Measurements from ENCODE around the gene PACRG.

Gene PACRG

GRCh38 chr6:163290545-163291274, 562.9 kb downstream of the PACRG start:
- H3K27ac ChIP-seq: no peak overlapping the region
- no peak for DNase-seq (ENCODE audit: low read depth, low spot score)

- DNase-seq (ENCODE audit: low read depth, low spot score): no peak
- no peak overlapping the region for H3K27ac ChIP-seq
These were observed 563.8 kb downstream of the PACRG start for GRCh38 chr6:163291622-163292021.

- H3K27ac ChIP-seq: no peak overlapping the region
- no peak for DNase-seq (ENCODE audit: low read depth, low spot score)
These were observed 565.5 kb downstream of the PACRG start for GRCh38 chr6:163293286-163293685.

- no peak for DNase-seq (ENCODE audit: low read depth, low spot score)
- H3K27ac ChIP-seq: no peak overlapping the region
These were observed 567.0 kb downstream of the PACRG start for GRCh38 chr6:163294734-163295133.

GRCh38 chr6:163296835-163297519, 569.2 kb downstream of the PACRG start:
- DNase-seq (ENCODE audit: low read depth, low spot score): no peak
- no peak overlapping the region for H3K27ac ChIP-seq

- H3K27ac ChIP-seq: no peak overlapping the region
- no peak for DNase-seq (ENCODE audit: low read depth, low spot score)
These were observed 570.5 kb downstream of the PACRG start for GRCh38 chr6:163298079-163298830.

- no peak overlapping the region for H3K27ac ChIP-seq
- no peak for DNase-seq (ENCODE audit: low read depth, low spot score)
These were observed 573.1 kb downstream of the PACRG start for GRCh38 chr6:163300838-163301237.

GRCh38 chr6:163301726-163302635, 574.2 kb downstream of the PACRG start:
- H3K27ac ChIP-seq: no peak overlapping the region
- no peak for DNase-seq (ENCODE audit: low read depth, low spot score)

- no peak for DNase-seq (ENCODE audit: low read depth, low spot score)
- no peak overlapping the region for H3K27ac ChIP-seq
These were observed 575.0 kb downstream of the PACRG start for GRCh38 chr6:163302747-163303146.

GRCh38 chr6:163306000-163306399, 578.2 kb downstream of the PACRG start:
- DNase-seq (ENCODE audit: low read depth, low spot score): no peak
- no peak overlapping the region for H3K27ac ChIP-seq

GRCh38 chr6:163308629-163309440, 581.1 kb downstream of the PACRG start:
- H3K27ac ChIP-seq: peak overlapping the region; percentile 91

GRCh38 chr6:163309491-163310026, 581.8 kb downstream of the PACRG start:
- DNase-seq (ENCODE audit: low read depth, low spot score): peak; percentile 49
- H3K27ac ChIP-seq: peak overlapping the region; percentile 91

More at GRCh38 chr6:163308629-163309440, 581.1 kb downstream of the PACRG start:
- DNase-seq (ENCODE audit: low read depth, low spot score): no peak

GRCh38 chr6:163310096-163310972, 582.6 kb downstream of the PACRG start:
- peak overlapping the region; percentile 91 for H3K27ac ChIP-seq
- DNase-seq (ENCODE audit: low read depth, low spot score): no peak

- H3K27ac ChIP-seq: no peak overlapping the region
- DNase-seq (ENCODE audit: low read depth, low spot score): no peak
These were observed 583.2 kb downstream of the PACRG start for GRCh38 chr6:163310973-163311383.

- peak; percentile 55 for DNase-seq (ENCODE audit: low read depth, low spot score)
These were observed 584.1 kb downstream of the PACRG start for GRCh38 chr6:163311830-163312229.

GRCh38 chr6:163313566-163313965, 585.8 kb downstream of the PACRG start:
- DNase-seq (ENCODE audit: low read depth, low spot score): no peak
- no peak overlapping the region for H3K27ac ChIP-seq

More at GRCh38 chr6:163311830-163312229, 584.1 kb downstream of the PACRG start:
- no peak overlapping the region for H3K27ac ChIP-seq

- no peak overlapping the region for H3K27ac ChIP-seq
- no peak for DNase-seq (ENCODE audit: low read depth, low spot score)
These were observed 586.2 kb downstream of the PACRG start for GRCh38 chr6:163313981-163314380.
